OCI-LY3 (cell line): ENCODE measurements around the gene BRCA1.

Experiments used
- H2AFZ ChIP-seq: fragments of 200-600, 300-600 bp; shearing (Covaris generic); 2 replicates; pipeline ENCODE4 v1.6.0; 2014; ENCODE audit warnings: antibody characterized with exemption, low read depth, low read length
- H3K27ac ChIP-seq: fragments of 200-600, 300-600 bp; sonication (generic); 2 replicates; pipeline ENCODE4 v1.5.1; 2014; ENCODE audit warnings: mild to moderate bottlenecking, low read length, moderate library complexity, mixed read lengths
- H3K27me3 ChIP-seq: fragments of 200-600, 300-600 bp; sonication (generic); 2 replicates; pipeline ENCODE4 v1.6.1; 2014; ENCODE audit warnings: low read depth, low read length, mixed read lengths
- H3K36me3 ChIP-seq: fragments of 200-600, 300-600 bp; sonication (generic); replicated peaks from 2 replicates; pipeline ENCODE3; 2014; ENCODE audit warnings: low read depth, low read length, mixed read lengths
- H3K4me1 ChIP-seq: fragments of 300-600, 200-600 bp; sonication (generic); 2 replicates; pipeline ENCODE4 v1.6.1; 2014; ENCODE audit warnings: low read length, mixed read lengths
- H3K4me2 ChIP-seq: fragments of 200-600, 300-600 bp; sonication (generic); 2 replicates; pipeline ENCODE4 v1.6.1; 2014; ENCODE audit warnings: low read length, mixed read lengths
- H3K4me3 ChIP-seq: fragments of 300-600, 200-600 bp; sonication (generic); 2 replicates; pipeline ENCODE4 v1.5.1; 2014; ENCODE audit warnings: antibody characterized with exemption, mild to moderate bottlenecking, low read length, moderate library complexity
- H3K79me2 ChIP-seq: fragments of 300-600, 200-600 bp; shearing (Covaris generic); 2 replicates; pipeline ENCODE4 v1.6.1; 2014; ENCODE audit warnings: mild to moderate bottlenecking, low read length, mixed read lengths
- H3K9ac ChIP-seq: fragments of 300-600, 200-600 bp; shearing (Covaris generic); 2 replicates; pipeline ENCODE4 v1.6.0; 2014; ENCODE audit warnings: mild to moderate bottlenecking, low read length, moderate library complexity
- H3K9me3 ChIP-seq: fragments of 200-600, 300-600 bp; shearing (Covaris generic); 2 replicates; pipeline ENCODE4 v1.6.1; 2014; ENCODE audit warnings: low read length, mixed read lengths; ENCODE audit not compliant: insufficient read depth
- H4K20me1 ChIP-seq: fragments of 200-600, 300-600 bp; sonication (generic); 2 replicates; pipeline ENCODE4 v1.6.1; 2016; ENCODE audit warnings: low read length, mixed read lengths; ENCODE audit not compliant: insufficient read depth
- CTCF ChIP-seq: fragments of 200-600, 300-600 bp; sonication (generic); IDR thresholded peaks from 2 replicates; pipeline ENCODE4 v1.5.1; 2014; ENCODE audit warnings: antibody characterized with exemption, low read length, low read depth
- EZH2phosphoT487 ChIP-seq: fragments of 200-600 bp; shearing (Covaris generic); IDR thresholded peaks from 2 replicates; pipeline ENCODE4 v1.6.1; 2018; ENCODE audit warnings: antibody characterized with exemption, mixed run types, low read depth

BRCA1 gene

GRCh38 chr17:43118679-43119615 is 6.2 kb downstream of the BRCA1 start:
- Histone ChIP-seq H4K20me1 (no peaks in the 10 kb centered on the region), H3K9ac (no peak overlapping the region), H3K9me3 (no peaks in the 10 kb centered on the region), H3K4me3 (no peak overlapping the region), H3K36me3 (peaks cover 15% of the 10 kb centered on the region), H3K4me1 (peaks cover 4% of the 10 kb centered on the region), H3K27ac (no peak overlapping the region), H2AFZ (no peak overlapping the region), H3K27me3 (no peaks in the 10 kb centered on the region), H3K79me2 (peaks cover 9% of the 10 kb centered on the region), H3K4me2 (no peak overlapping the region)
- TF ChIP-seq CTCF = no peak
- no peak for TF ChIP-seq EZH2phosphoT487

GRCh38 chr17:43114151-43114552 is 11.0 kb downstream of the BRCA1 start:
- Histone ChIP-seq H3K27ac (no peak overlapping the region), H3K4me2 (no peak overlapping the region)

GRCh38 chr17:43106552-43106951 is 18.6 kb downstream of the BRCA1 start:
- H3K79me2 ChIP-seq = no peaks in the 10 kb centered on the region
- no peak overlapping the region for H2AFZ ChIP-seq
- H3K36me3 ChIP-seq = peaks cover 29% of the 10 kb centered on the region
- no peak overlapping the region for H3K4me3 ChIP-seq
- no peak overlapping the region for H3K9ac ChIP-seq
- H3K27me3 ChIP-seq = no peaks in the 10 kb centered on the region
- no peaks in the 10 kb centered on the region for H3K9me3 ChIP-seq
- no peaks in the 10 kb centered on the region for H4K20me1 ChIP-seq
- no peak overlapping the region for H3K27ac ChIP-seq
- TF ChIP-seq CTCF = no peak
- TF ChIP-seq EZH2phosphoT487 = no peak
- H3K4me2 ChIP-seq = no peak overlapping the region
- H3K4me1 ChIP-seq = no peaks in the 10 kb centered on the region

More at GRCh38 chr17:43114151-43114552, 11.0 kb downstream of the BRCA1 start:
- no peaks in the 10 kb centered on the region for H4K20me1 ChIP-seq
- H2AFZ ChIP-seq = no peak overlapping the region
- no peaks in the 10 kb centered on the region for H3K79me2 ChIP-seq
- no peak overlapping the region for H3K9ac ChIP-seq
- no peaks in the 10 kb centered on the region for H3K4me1 ChIP-seq
- H3K4me3 ChIP-seq = no peak overlapping the region
- H3K36me3 ChIP-seq = peaks cover 18% of the 10 kb centered on the region
- no peaks in the 10 kb centered on the region for H3K27me3 ChIP-seq
- H3K9me3 ChIP-seq = no peaks in the 10 kb centered on the region
- TF ChIP-seq CTCF = no peak
- no peak for TF ChIP-seq EZH2phosphoT487

GRCh38 chr17:43105146-43105545 is 20.0 kb downstream of the BRCA1 start:
- Histone ChIP-seq H3K9me3 (no peaks in the 10 kb centered on the region), H3K27me3 (no peaks in the 10 kb centered on the region), H3K36me3 (peaks cover 29% of the 10 kb centered on the region), H3K4me3 (no peak overlapping the region), H3K4me2 (no peak overlapping the region), H2AFZ (no peak overlapping the region), H3K4me1 (no peaks in the 10 kb centered on the region), H4K20me1 (no peaks in the 10 kb centered on the region), H3K9ac (no peak overlapping the region), H3K79me2 (no peaks in the 10 kb centered on the region), H3K27ac (no peak overlapping the region)
- TF ChIP-seq CTCF (no peak), EZH2phosphoT487 (no peak)
